Mesodermal cell (in vitro differentiated cells): ENCODE measurements around the gene COQ8A. TPM values are rescaled to one million over a fixed set of nuclear protein-coding genes. Genes with fewer than 3 reads are reported as not detected.

Experiments
- H3K27ac ChIP-seq: 2 replicates; pipeline ENCODE4 v1.7.0; 2013; ENCODE audit warnings: mild to moderate bottlenecking, low read depth, low read length, moderate library complexity; ENCODE audit not compliant: severe bottlenecking
- H3K36me3 ChIP-seq: 2 replicates; pipeline ENCODE4 v1.7.1; 2013; ENCODE audit warnings: mild to moderate bottlenecking, low read length, moderate library complexity; ENCODE audit not compliant: control insufficient read depth, insufficient read depth
- H3K4me1 ChIP-seq: one replicate; pipeline ENCODE4 v1.7.1; 2013; ENCODE audit warnings: mild to moderate bottlenecking, low read length; ENCODE audit not compliant: insufficient read depth, control insufficient read depth, poor library complexity, severe bottlenecking
- H3K4me3 ChIP-seq: 2 replicates; pipeline ENCODE4 v1.7.0; 2013; ENCODE audit warnings: low read length, control low read depth, mild to moderate bottlenecking; ENCODE audit not compliant: insufficient read depth, poor library complexity, severe bottlenecking; ENCODE audit errors: extremely low read depth
- H3K9me3 ChIP-seq: 2 replicates; pipeline ENCODE4 v1.7.1; 2013; ENCODE audit warnings: mild to moderate bottlenecking, low read length, moderate library complexity; ENCODE audit not compliant: control insufficient read depth
- WGBS, 2 experiments: methylation state at CpG; one replicate each; pipeline ENCODE4 v1.1.5; 2013; ENCODE audit warnings: missing lambda C conversion rate in 2 of 2; ENCODE audit not compliant: insufficient coverage in 2 of 2; 5-methylcytosine and 5-hydroxymethylcytosine counted together
- polyA plus RNA-seq, 2 experiments: library from polyadenylated mRNA; stranded (reverse); fragments of 50-300 nt; gene quantifications; one replicate each; pipeline ENCODE4 v1.2.3, GENCODE V29; 2013

COQ8A gene
- 14.8 TPM for polyA plus RNA-seq (2013, experiment 1 of 2)
- polyA plus RNA-seq (2013, experiment 2 of 2): 12.4 TPM

GRCh38 chr1:226940029-226940805, at the start of gene COQ8A:
Gene COQ8A, plus strand, starts transcription at chr1:226940294. Its CDS starts 21,092 bp downstream, at chr1:226961386.
- Histone ChIP-seq H3K36me3 (no peaks in the 10 kb centered on the region), H3K4me3 (peak within 1 kb of the TSS; percentile 63), H3K9me3 (peaks cover 5% of the 10 kb centered on the region), H3K4me1 (peaks cover 11% of the 10 kb centered on the region), H3K27ac (peak within 1 kb of the TSS; percentile 98)
- 1 to 2% methylated on average over 59 to 64 of the region's 73 CpGs for WGBS, 2 experiments

DNA sequence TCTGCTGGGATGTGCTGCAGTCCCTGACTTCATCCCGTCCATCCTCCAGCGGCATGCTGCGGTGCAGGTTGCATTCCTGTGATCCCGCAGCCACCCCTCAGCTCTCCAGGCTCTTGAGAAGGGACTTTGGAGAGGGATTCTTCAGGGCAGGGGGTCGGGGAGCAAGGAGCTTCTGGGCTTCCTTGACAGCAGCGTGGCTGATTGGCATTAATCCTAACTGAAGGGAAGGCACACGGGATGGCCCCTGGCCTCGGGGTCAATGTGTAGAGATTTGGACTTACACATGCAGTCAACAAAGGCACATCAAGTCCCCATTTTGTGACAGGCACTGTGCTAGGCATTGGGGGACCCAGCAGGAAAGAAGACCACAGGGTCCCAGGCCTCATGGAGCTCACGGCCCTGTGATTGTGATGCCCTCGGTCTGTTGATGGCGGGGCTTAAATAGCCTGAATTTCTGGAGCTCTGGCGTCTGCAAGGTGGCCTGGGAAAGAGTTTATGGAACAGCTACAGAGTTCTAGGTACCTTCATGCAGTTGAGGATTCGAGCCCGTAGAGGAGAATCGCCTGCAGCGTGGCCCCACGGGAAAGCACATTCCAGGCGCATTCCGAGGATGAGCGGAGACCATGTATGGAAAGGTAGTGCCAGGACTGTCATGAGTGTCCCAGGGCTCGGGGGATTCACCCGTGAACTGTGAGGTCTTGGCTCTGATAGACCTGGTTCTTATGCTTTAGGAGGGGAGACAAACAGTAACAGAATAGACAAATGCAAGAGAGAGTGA, 49.6 kb upstream of the COQ8A start:
- Histone ChIP-seq H3K4me1 (peaks cover 19% of the 10 kb centered on the region), H3K4me3 (no peak overlapping the region), H3K36me3 (peaks cover 36% of the 10 kb centered on the region), H3K9me3 (no peaks in the 10 kb centered on the region), H3K27ac (no peak overlapping the region)
- WGBS, 2 experiments: 89 to 90% methylated on average over 20 to 22 of the region's 22 CpGs

GRCh38 chr1:226891346-226891745, 48.7 kb upstream of the COQ8A start:
- Histone ChIP-seq H3K36me3 (peaks cover 33% of the 10 kb centered on the region), H3K4me3 (no peak overlapping the region), H3K27ac (no peak overlapping the region), H3K9me3 (no peaks in the 10 kb centered on the region), H3K4me1 (peaks cover 19% of the 10 kb centered on the region)
- WGBS, 2 experiments: 85 to 96% methylated on average over 7 to 9 of the region's 11 CpGs

DNA sequence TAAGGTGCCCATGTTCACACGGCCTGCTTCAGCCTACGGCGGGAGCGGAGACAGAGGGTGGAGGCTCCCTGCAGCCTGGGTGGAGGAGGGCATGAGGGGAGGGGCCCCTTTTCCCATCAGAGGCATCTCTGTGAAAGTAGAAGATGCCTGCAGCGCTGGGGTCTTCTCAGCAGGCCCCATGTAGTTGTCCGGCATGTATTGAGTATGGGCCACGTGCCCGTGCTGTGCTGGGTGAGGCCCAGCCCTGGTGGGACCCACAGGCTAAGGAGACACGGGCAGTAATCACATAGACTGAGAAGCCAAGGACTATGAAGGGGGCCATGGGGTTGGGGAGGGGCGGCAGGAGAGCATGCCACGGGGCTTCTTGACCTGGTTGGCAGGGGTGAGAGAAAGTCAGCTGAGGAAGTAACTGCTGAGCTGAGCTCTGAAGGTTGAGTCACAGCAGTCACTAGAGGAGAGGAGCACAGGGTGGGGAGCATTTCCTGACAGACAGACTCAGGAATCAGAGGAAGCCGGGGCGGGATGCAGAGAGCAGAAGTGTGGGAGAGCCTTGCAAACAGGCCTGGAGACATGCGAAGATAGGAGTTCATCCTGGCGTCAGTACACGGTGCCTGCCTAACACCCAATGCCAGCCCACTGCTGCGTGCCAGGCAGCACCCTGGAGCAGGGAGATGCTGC, 48.1 kb upstream of the COQ8A start:
- WGBS, 2 experiments: 89 to 96% methylated on average over 11 to 16 of the region's 17 CpGs
- Histone ChIP-seq H3K4me1 (peaks cover 19% of the 10 kb centered on the region), H3K27ac (no peak overlapping the region), H3K36me3 (peaks cover 37% of the 10 kb centered on the region), H3K4me3 (no peak overlapping the region), H3K9me3 (no peaks in the 10 kb centered on the region)

DNA sequence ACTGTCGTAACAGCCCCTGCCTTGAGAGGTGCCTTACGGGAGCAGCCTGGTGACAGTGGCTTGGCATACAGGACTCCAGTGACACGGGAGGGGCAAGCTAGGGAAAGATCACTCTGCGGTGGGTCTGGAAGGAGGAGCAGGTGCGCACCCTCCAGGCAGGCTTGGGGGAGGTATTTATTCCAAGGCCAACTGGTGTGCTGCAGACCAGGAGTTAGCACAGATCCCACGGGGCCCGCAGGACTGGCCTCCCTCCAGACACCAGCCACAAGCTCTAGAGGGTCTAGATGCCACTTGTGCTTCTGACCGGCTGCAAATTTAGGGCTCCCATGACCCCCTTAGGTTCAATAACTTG, 47.6 kb upstream of the COQ8A start:
- Histone ChIP-seq H3K36me3 (peaks cover 40% of the 10 kb centered on the region), H3K27ac (no peak overlapping the region), H3K9me3 (no peaks in the 10 kb centered on the region), H3K4me1 (peaks cover 19% of the 10 kb centered on the region), H3K4me3 (no peak overlapping the region)
- WGBS, 2 experiments: 74 to 79% methylated on average over 6 to 8 of the region's 8 CpGs

DNA sequence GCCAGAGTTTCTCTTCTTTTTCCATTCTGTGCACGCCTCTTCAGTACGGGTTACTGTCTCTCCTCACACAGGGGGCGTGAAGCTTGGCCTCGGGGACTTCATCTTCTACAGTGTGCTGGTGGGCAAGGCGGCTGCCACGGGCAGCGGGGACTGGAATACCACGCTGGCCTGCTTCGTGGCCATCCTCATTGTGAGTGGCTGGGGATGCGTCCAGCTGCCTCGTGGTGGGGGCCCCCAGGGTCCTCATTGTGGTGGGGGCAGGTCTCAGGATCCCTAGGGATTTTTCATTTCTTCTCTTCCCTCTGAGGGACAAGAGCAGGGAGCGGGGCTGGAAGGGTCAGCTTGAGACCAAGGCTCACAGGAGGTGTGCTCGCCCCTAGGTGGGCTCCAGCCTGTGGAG, 46.2 kb upstream of the COQ8A start:
- 93 to 100% methylated on average over 10 to 11 of the region's 13 CpGs for WGBS, 2 experiments
- Histone ChIP-seq H3K36me3 (peaks cover 36% of the 10 kb centered on the region), H3K4me3 (no peak overlapping the region), H3K27ac (no peak overlapping the region), H3K9me3 (no peaks in the 10 kb centered on the region), H3K4me1 (peaks cover 19% of the 10 kb centered on the region)

DNA sequence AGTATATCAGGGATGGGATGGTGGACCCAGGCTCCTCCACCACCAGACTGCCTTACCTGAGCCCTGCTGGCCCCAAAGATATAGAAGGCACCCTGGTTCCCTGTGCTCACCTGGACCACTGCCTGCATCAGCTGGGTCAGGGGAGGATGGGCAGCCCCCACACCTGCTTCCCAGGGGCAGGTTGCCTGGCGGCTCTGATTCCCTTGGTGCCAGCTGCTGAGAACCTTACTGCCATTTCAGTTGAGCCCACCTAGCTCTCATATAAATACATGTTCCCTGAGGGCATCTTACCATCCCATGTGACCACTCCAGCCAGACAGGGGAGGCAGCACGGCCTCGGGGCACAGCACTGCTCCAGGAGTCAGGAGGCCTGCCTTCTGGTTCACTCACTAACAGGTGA, 45.3 kb upstream of the COQ8A start:
- H3K27ac ChIP-seq: no peak overlapping the region
- no peaks in the 10 kb centered on the region for H3K9me3 ChIP-seq
- peaks cover 19% of the 10 kb centered on the region for H3K4me1 ChIP-seq
- H3K36me3 ChIP-seq: peaks cover 41% of the 10 kb centered on the region
- H3K4me3 ChIP-seq: no peak overlapping the region
- 95 to 100% methylated on average over 2 to 3 of the region's 3 CpGs for WGBS, 2 experiments

GRCh38 chr1:226895644-226896043, 44.5 kb upstream of the COQ8A start:
- Histone ChIP-seq H3K4me3 (no peak overlapping the region), H3K4me1 (peaks cover 13% of the 10 kb centered on the region), H3K36me3 (peaks cover 40% of the 10 kb centered on the region), H3K27ac (no peak overlapping the region), H3K9me3 (no peaks in the 10 kb centered on the region)
- 87 to 88% methylated on average over 9 to 10 of the region's 11 CpGs for WGBS, 2 experiments

DNA sequence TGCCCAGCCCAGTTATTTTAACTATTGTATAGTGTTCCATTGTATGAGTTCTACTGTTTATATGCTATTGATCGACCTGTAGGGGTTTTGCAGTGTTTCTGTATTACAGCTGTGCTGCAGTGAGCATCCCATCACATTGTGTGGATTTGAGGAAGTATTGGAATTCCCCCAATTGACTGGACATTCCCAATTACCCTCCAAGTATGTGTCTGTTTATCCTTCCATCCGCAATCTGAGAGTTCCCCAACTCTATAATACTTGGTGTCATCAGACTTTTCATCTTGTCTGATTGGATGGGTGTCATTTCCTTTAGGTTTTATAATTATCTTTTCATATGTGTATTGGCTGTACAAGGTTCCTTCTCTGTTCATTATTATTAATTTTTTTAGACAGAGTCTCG, 41.8 kb upstream of the COQ8A start:
- peaks cover 23% of the 10 kb centered on the region for H3K36me3 ChIP-seq
- no peak overlapping the region for H3K4me3 ChIP-seq
- 80 to 100% methylated on average over 1 of the region's 3 CpGs for WGBS, 2 experiments
- no peak overlapping the region for H3K27ac ChIP-seq
- H3K9me3 ChIP-seq: no peaks in the 10 kb centered on the region
- H3K4me1 ChIP-seq: no peaks in the 10 kb centered on the region

DNA sequence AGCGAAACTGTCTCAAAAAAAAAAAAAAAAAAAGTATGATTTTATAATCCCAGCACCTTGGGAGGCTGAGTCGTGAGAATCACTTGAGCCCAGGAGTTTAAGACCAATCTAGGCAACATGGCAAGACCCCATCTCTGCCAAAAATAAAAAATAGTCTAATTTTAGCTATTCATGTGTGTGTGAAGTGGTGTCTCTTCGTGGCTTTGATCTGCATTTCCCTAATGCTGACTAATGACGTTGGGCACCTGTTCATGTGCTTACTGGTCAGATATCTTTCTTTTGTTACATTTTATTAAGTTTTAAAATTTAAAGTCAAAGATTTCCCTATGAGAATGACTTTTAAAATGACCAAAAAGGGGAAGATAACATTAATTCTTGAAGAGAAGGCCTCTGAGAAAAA, 38.7 kb upstream of the COQ8A start:
- no peaks in the 10 kb centered on the region for H3K9me3 ChIP-seq
- H3K36me3 ChIP-seq: peaks cover 15% of the 10 kb centered on the region
- 100% methylated on average over 1 of the region's 4 CpGs; no CpG with 5 or more reads in 1 of the 2 experiments for WGBS, 2 experiments
- no peak overlapping the region for H3K27ac ChIP-seq
- H3K4me3 ChIP-seq: no peak overlapping the region
- H3K4me1 ChIP-seq: no peaks in the 10 kb centered on the region
